Left forelimb (tissue), 1 donor: ENCODE data around the gene TAMALIN.
"Not testable (repeated sequence)": the region's sequence is repeated elsewhere in the genome, so short reads cannot be mapped to it uniquely, and the experiment has no call there.

Experiments used
- DNase-seq: peaks from one replicate; pipeline ENCODE4 v3.0.0-alpha.2; 2018; ENCODE audit warnings: low spot score

The TAMALIN gene

DNA sequence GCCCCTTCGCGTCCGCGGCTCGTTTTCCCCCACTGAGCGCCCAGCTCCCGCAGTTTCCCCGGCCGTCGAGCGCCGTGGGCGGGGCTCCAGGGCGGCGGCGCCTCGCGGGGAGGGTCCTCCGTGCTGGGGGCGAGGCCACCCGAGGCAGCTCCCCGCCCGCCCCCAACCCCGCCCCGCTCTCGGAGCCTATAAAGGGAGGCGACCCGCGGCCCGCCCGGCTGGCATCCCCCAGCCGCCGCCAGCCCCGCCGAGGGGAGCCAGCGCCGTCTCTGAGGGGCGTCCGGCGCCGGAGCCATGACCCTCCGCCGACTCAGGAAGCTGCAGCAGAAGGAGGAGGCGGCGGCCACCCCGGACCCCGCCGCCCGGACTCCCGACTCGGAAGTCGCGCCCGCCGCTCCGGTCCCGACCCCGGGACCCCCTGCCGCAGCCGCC lies at the start of gene TAMALIN:
TAMALIN (plus strand) TSS at position 221 of the 432 bp plus-strand sequence; CDS start at position 295, 74 bp downstream.
- peak; percentile 89 for DNase-seq

- DNase-seq: no peak
These were observed 48.2 kb upstream of the TAMALIN start for GRCh38 chr12:51958542-51958941.

DNA sequence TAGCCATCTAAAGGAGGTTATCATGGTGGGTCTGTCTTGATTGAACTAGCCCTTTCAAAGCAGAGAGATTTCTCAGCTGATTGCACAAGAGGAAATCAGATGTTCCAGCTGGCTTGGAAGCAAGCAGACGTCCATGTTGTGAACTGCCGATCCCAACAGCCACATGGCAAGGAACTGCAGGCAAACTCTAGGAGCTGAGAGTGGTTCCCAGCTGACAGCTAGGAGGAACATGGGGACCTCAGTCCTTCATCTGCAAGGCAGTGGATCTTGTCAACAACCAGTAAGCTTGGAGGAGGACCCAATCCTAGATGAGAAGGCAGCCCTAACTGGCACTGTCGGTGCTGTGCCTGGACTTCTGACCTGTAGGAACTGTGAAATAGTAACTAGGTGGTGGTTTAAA lies 47.5 kb upstream of the TAMALIN start:
- DNase-seq: no peak

GRCh38 chr12:51959921-51960320 lies 46.8 kb upstream of the TAMALIN start:
- no peak for DNase-seq

DNA sequence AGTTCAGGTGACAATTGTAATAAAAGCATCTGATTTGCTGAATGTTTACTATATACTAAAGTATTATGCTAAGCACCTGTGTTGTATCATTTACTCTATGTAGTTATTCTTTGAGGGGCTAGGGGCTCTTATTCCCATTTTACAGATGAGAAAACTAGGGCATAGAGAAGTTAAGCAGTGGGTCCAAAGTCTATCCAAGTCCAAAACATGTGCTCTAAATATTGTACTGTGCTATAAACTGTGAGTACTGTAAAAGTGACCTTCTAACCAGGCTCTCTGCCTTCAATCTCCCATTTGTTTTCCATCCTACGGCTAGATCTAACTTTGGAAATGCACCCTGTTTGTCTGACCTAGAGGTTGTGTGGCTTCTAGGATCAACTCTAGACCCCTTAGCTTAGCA lies 46.3 kb upstream of the TAMALIN start:
- DNase-seq: no peak

DNA sequence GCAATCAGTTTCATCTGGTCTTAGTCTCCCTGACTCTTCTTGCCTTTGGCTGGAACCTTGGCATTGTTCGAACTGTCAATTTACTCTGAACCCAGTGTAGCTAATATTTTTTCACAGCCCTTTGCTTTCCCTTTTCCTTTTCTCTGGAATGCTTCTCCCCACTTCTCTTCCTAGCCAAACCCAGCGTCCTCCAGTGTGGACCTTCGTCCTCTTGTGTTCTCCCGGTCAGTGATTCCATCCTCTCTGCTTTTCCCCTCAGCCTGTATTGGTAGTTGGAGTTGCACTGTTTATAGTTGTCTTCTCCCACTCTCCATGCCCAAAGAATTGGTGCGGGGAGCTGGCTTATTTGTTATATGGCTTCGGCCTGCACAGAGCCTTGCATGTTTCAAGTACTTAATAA lies 45.9 kb upstream of the TAMALIN start:
- no peak for DNase-seq

DNA sequence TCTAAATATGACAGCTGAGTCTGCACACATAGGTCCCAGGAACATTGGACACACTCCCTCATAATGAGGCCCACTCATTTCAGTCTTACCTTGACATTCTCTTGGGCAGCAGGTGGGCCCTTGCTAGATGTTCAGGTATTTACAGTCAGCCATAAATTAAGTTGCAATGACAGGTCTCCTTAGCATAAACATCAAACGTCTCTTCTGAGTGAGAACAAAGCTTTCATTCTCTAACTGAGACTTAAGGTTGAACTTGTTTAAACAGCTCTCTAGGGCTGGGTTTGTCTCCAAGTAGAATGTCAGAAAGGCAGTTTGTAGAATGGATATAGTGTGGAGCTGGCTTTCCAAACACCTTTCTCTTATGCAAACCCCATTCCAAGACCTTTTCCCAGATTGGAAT lies 44.9 kb upstream of the TAMALIN start:
- DNase-seq: no peak

DNA sequence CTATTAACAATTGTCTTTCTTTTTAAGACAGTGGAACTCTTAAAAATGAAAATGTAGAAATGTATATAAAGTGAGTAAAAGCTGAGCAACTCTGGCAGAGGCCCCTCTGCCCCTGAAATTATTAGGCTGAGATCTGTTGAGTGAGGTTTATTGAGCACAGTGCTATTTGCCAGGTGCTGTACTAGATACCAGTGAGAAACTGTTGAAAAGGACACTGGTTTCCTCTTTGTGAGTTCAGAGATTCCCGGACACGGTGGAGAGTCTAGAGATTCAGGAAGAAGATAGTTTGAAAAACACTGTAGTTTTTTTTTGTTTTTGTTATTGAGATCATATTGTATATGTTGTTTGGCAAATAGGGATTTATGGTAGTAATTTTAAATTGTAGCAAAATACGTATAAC lies 44.0 kb upstream of the TAMALIN start:
- DNase-seq: no peak

DNA sequence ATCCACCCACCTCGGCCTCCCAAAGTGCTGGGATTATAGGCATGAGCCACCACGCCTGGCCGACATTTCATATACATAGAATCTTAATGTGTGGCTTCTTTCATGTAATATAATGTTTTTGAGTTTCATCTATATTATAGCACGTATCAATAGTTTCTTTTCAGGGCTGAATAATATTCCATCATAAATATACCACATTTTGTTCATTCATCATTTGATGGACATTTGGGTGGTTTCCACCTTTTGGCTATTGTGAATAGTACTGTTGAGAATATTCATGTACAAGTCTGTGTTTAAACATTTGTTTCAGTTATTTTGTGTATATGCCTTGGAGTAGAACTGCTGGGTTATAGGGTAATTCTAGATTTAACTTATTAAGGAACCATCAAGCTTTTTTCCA lies 43.3 kb upstream of the TAMALIN start:
- DNase-seq: no peak

DNA sequence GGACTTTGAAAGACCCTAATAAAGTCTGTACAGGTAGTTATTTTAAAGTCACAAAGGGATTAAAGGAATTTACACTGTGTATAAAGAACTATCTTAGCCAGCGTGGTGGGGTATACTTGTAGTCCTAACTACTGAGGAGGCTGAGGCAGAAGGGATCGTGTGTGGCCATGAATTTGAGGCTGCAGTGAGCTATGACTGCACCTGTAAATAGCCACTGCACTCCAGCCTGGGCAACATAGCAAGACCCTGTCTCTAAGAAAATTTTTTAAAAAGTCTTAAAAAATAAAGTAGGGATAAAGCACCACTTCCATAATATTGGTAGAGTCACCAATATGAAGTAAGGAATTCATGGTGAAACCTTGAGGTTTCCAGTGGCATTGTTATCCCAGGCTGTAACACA lies 37.1 kb upstream of the TAMALIN start:
- DNase-seq: no peak

GRCh38 chr12:51970904-51971646 lies 35.7 kb upstream of the TAMALIN start:
- no peak for DNase-seq

GRCh38 chr12:51971679-51972421 lies 34.9 kb upstream of the TAMALIN start:
- no peak for DNase-seq

GRCh38 chr12:51972422-51972812 lies 34.3 kb upstream of the TAMALIN start:
- no peak for DNase-seq

- no peak for DNase-seq
These were observed 33.9 kb upstream of the TAMALIN start for GRCh38 chr12:51972849-51973273.

DNA sequence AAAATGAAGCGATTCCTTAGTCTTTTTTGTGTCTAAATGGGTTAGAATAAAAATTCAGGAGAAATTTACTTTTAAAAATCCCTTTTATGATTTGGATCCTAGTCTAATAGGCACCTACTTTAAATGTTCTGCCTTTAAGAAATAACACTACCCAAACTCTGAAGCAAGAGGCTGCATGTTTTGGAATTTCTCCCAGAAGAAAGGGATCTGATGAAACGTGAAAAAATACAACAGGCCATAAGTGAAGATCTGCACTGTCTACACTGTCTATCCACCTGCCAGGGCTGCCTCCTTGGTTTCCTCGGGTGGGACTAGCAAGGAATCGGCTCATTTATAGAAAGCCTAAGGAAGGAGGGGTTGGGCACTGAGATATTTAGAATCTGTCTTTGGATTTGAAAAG lies 33.2 kb upstream of the TAMALIN start:
- DNase-seq: no peak

- DNase-seq: no peak
These were observed 32.1 kb upstream of the TAMALIN start for GRCh38 chr12:51974646-51975045.

DNA sequence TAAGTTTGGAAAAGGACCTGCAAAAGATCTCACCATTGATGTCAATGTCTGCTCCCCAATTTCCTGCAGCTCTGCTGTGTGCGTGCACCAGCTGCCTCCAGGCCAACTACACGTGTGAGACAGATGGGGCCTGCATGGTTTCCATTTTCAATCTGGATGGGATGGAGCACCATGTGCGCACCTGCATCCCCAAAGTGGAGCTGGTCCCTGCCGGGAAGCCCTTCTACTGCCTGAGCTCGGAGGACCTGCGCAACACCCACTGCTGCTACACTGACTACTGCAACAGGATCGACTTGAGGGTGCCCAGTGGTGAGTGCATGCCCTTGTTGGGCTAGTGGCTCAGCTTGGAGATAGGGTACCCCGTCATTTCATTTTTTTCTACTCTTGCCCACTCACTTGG lies 31.6 kb upstream of the TAMALIN start:
- DNase-seq: no peak

- DNase-seq: no peak
These were observed 30.2 kb upstream of the TAMALIN start for GRCh38 chr12:51976376-51977160.

- DNase-seq: no peak
These were observed 29.4 kb upstream of the TAMALIN start for GRCh38 chr12:51977320-51977753.

DNA sequence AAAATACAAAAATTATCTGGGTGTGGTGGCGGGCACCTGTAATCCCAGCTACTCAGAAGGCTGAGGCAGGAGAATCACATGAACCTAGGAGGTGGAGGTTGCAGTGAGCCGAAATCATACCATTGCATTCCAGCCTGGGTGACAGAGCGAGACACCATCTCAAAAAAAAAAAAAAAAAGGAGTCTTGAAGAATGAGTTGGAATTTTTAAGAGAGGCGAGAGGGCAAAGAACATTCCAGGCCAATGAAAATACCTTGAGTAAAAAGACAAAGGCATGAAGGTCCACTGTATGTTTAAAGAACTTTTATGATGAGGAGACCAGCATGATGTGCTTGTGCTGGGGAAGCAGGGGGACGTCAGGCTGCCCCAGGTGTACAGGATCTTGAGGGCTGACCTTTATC lies 27.4 kb upstream of the TAMALIN start:
- not testable (repeated sequence) for DNase-seq

DNA sequence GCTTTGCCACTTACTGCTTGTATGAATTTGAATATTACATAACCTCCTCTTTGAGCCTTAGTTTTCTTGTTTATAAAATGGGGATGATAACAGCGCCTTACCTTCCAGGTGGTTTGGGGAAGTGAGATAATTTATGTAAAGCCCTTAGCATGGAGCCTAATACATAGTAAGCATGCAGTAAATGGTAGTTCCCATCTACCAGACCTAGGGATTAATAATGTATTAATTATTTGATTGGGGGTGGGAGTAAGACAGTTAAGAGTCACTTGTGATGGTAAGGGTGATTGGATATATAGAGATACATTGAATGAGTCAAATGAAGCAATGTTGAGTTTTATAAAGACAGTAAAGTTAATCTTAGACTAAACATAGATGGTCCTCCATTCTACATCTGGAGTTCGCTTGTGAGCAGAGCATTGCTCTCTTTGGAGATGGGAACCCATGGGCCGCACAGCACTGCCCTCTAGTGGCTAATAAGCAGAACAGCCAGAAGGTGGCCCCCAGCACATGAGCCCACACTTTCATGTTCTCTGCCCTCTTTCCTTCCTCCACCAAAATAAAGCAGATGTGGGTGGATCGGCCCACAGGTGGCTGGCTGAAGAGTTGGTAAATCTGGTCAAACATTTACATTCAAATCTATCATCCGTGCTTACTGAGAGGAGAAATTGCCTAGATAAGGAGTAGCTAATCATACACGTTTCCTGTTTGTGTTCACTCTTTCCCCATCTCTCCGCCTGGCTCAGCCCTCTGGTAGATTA lies 26.5 kb upstream of the TAMALIN start:
- peak; percentile 81 for DNase-seq

DNA sequence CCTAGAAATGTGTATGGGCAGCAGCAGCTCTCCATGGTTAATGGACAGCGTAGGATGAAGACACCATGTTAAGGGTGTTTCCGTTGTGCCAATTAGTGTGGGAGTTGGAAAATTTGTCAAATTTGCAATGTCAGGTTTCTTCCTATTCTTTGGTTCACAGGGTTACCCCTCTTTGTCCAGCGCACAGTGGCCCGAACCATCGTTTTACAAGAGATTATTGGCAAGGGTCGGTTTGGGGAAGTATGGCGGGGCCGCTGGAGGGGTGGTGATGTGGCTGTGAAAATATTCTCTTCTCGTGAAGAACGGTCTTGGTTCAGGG lies 26.0 kb upstream of the TAMALIN start:
- no peak for DNase-seq
